ENCODE measurements around the gene PTPRK. TPM values are rescaled to one million over a fixed set of nuclear protein-coding genes. Genes with fewer than 3 reads are reported as not detected.

The PTPRK gene
- polyA plus RNA-seq, 3 donors = 52.1 to 55.4 (median 54.4) TPM

- no peak for DNase-seq (ENCODE audit: extremely low read depth in 1 of 11, low read depth in 9 of 11, low spot score in 4 of 11)
Measured at GRCh38 chr6:128249429-128249828, 271.0 kb downstream of the PTPRK start.

GRCh38 chr6:128246472-128247260 lies 273.7 kb downstream of the PTPRK start:
- peak in 4 of 11 donors; percentile 1 to 16 (median 6) for DNase-seq (ENCODE audit: extremely low read depth in 1 of 11, low read depth in 9 of 11, low spot score in 4 of 11)

GRCh38 chr6:128244751-128245405 lies 275.5 kb downstream of the PTPRK start:
- DNase-seq (ENCODE audit: extremely low read depth in 1 of 11, low read depth in 9 of 11, low spot score in 4 of 11) = no peak

- DNase-seq (ENCODE audit: extremely low read depth in 1 of 11, low read depth in 9 of 11, low spot score in 4 of 11) = no peak
Measured at GRCh38 chr6:128242765-128243403, 277.5 kb downstream of the PTPRK start.

GRCh38 chr6:128241216-128241615 lies 279.2 kb downstream of the PTPRK start:
- DNase-seq (ENCODE audit: extremely low read depth in 1 of 11, low read depth in 9 of 11, low spot score in 4 of 11) = no peak

GRCh38 chr6:128240024-128240428 lies 280.4 kb downstream of the PTPRK start:
- DNase-seq (ENCODE audit: extremely low read depth in 1 of 11, low read depth in 9 of 11, low spot score in 4 of 11) = no peak

- no peak for DNase-seq (ENCODE audit: extremely low read depth in 1 of 11, low read depth in 9 of 11, low spot score in 4 of 11)
Measured at GRCh38 chr6:128239146-128239545, 281.3 kb downstream of the PTPRK start.

GRCh38 chr6:128238225-128238624 lies 282.2 kb downstream of the PTPRK start:
- no peak for DNase-seq (ENCODE audit: extremely low read depth in 1 of 11, low read depth in 9 of 11, low spot score in 4 of 11)

- no peak for DNase-seq (ENCODE audit: extremely low read depth in 1 of 11, low read depth in 9 of 11, low spot score in 4 of 11)
Measured at GRCh38 chr6:128235556-128235955, 284.8 kb downstream of the PTPRK start.

- DNase-seq (ENCODE audit: extremely low read depth in 1 of 11, low read depth in 9 of 11, low spot score in 4 of 11) = no peak
Measured at GRCh38 chr6:128233531-128233930, 286.9 kb downstream of the PTPRK start.

- no peak for DNase-seq (ENCODE audit: extremely low read depth in 1 of 11, low read depth in 9 of 11, low spot score in 4 of 11)
Measured at GRCh38 chr6:128230267-128230989, 290.0 kb downstream of the PTPRK start.

- no peak for DNase-seq (ENCODE audit: extremely low read depth in 1 of 11, low read depth in 9 of 11, low spot score in 4 of 11)
Measured at GRCh38 chr6:128225612-128226011, 294.8 kb downstream of the PTPRK start.

GRCh38 chr6:128216917-128217316 lies 303.5 kb downstream of the PTPRK start:
- DNase-seq (ENCODE audit: extremely low read depth in 1 of 11, low read depth in 9 of 11, low spot score in 4 of 11) = no peak

GRCh38 chr6:128209771-128210170 lies 310.6 kb downstream of the PTPRK start:
- DNase-seq (ENCODE audit: extremely low read depth in 1 of 11, low read depth in 9 of 11, low spot score in 4 of 11) = no peak

- DNase-seq (ENCODE audit: extremely low read depth in 1 of 11, low read depth in 9 of 11, low spot score in 4 of 11) = no peak
Measured at GRCh38 chr6:128208851-128209580, 311.4 kb downstream of the PTPRK start.

- DNase-seq (ENCODE audit: extremely low read depth in 1 of 11, low read depth in 9 of 11, low spot score in 4 of 11) = no peak
Measured at GRCh38 chr6:128208078-128208477, 312.3 kb downstream of the PTPRK start.

GRCh38 chr6:128206610-128207426 lies 313.6 kb downstream of the PTPRK start:
- DNase-seq (ENCODE audit: extremely low read depth in 1 of 11, low read depth in 9 of 11, low spot score in 4 of 11) = no peak

GRCh38 chr6:128204616-128205015 lies 315.8 kb downstream of the PTPRK start:
- DNase-seq (ENCODE audit: extremely low read depth in 1 of 11, low read depth in 9 of 11, low spot score in 4 of 11) = no peak
